HG02678 (cell line): ENCODE results near the gene FAM236B.
"Not testable (repeated sequence)": the region's sequence is repeated elsewhere in the genome, so short reads cannot be mapped to it uniquely, and the experiment has no call there.

Experiments
- ATAC-seq: cut with Tn5 transposase; IDR thresholded peaks from one replicate; pipeline ENCODE4 v1.9.1; 2021; ENCODE audit warnings: mild to moderate bottlenecking, moderate library complexity; ENCODE audit not compliant: unreplicated experiment

FAM236B gene

GRCh38 chrX:72782560-72782959 lies at the start of gene FAM236B:
FAM236B (minus strand) TSS chrX:72782660; CDS start chrX:72782560, 100 bp downstream.
- not testable (repeated sequence) for ATAC-seq

GRCh38 chrX:72830701-72831100 lies 48.2 kb upstream of the FAM236B start:
- ATAC-seq, result not testable (repeated sequence)

DNA sequence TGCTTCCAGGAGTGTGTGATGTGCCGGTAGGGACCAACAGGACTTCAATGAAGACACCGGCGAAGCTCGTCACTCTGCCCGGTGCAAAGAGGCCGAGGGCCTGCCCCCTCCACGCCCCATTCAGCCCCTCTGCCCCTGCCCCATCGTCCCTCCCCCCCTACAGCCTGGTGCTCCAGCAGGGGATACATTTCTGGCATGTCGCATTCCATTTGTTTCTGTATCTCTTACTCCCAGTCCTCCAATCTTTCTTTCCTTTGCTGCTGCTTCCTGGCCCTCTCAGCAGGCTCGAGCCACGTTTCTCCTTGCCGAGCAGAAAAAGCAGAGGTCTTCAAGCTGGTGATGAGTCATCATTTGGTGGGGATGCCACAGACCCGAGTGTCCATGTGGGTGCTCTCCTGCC lies 25.6 kb upstream of the FAM236B start, which contains the start of gene FAM236D:
FAM236D (minus strand) TSS at position 101 of the 400 bp plus-strand sequence; CDS start at position 1, 100 bp downstream.
- ATAC-seq, result not testable (repeated sequence)

DNA sequence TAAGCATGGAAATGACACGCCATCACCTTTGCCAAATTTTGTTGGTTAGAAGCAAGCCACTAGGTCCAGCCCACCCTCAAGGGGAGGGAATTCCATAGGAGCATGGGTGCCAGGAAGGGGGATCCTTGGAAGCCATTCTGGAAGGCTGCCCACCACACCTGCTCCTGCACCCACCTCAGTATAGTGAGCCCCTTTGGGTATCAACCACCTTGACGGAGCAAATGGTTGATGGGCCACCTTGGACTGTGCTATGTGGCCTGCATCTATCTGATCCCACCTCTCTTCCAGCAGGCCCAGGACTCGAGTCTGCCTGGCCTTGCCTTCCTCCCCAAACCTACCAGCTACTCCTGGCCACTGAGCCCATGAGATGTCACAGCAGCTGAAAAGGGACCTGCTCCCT lies 7.9 kb upstream of the FAM236B start:
- ATAC-seq, result not testable (repeated sequence)

- not testable (repeated sequence) for ATAC-seq
Observed at GRCh38 chrX:72788142-72788541, 5.7 kb upstream of the FAM236B start.

GRCh38 chrX:72783964-72784363 lies 1.5 kb upstream of the FAM236B start:
- not testable (repeated sequence) for ATAC-seq

- not testable (repeated sequence) for ATAC-seq
Observed at GRCh38 chrX:72783365-72783936, 991 bp upstream of the FAM236B start.

GRCh38 chrX:72778146-72778545 lies 4.3 kb downstream of the FAM236B start:
- not testable (repeated sequence) for ATAC-seq

GRCh38 chrX:72777467-72777790 lies 5.0 kb downstream of the FAM236B start:
- ATAC-seq, result peak; percentile 80

- peak; percentile 89 for ATAC-seq
Observed at GRCh38 chrX:72776653-72777466, 5.6 kb downstream of the FAM236B start, which contains the start of gene DMRTC1B. DMRTC1B (plus strand) TSS chrX:72776890; CDS start chrX:72845136, 68,246 bp downstream.

DNA sequence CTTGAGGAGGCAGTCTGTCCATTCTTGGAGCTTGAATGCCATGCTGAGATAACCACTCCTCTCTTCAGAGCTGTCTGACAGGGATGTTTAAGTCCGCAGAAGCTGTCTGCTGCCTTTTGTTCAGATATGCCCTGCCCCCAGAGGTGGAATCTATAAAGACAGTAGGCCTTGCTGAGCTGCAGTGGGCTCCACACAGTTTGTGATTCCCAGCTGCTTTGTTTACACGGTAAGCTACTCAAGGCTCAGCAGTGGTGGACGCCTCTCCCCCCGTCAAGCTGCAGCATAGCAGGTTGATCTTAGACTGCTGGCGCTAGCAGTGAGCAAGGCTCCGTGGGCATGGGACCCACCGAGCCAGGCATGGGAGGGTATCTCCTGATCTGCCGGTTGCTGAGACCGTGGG lies 22.0 kb downstream of the FAM236B start:
- ATAC-seq, result not testable (repeated sequence)

DNA sequence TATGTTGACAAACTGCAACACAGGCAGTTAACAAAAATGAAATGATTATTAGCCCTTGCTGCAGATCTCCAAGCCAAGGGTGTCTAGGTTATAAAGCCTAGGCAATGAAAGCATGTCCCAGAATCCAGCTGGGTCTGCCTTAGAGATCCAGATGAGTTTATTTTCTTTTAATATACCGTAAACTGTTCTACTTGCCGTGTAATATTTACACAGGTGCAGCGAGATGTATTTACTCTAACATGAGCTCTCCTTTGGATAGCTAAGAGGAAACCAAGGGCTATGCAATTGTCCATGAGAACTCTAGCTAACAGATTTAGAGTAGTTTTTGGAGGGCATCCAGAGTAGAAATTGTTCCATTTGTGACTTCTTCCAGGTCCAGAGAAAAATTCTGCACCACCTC lies 33.9 kb downstream of the FAM236B start:
- not testable (repeated sequence) for ATAC-seq

- not testable (repeated sequence) for ATAC-seq
Observed at GRCh38 chrX:72745546-72745945, 36.9 kb downstream of the FAM236B start.

GRCh38 chrX:72735561-72735960 lies 46.9 kb downstream of the FAM236B start:
- no peak for ATAC-seq

- not testable (repeated sequence) for ATAC-seq
Observed at GRCh38 chrX:72733636-72734035, 48.8 kb downstream of the FAM236B start.
